Adrenal gland (tissue), 12 donors: ENCODE measurements around the gene ETV5. TPM values are rescaled to one million over a fixed set of nuclear protein-coding genes. Genes with fewer than 3 reads are reported as not detected.
A peak's percentile ranks its signal among the peaks of the same experiment; 100 is the strongest.

Source experiments
- DNase-seq, 7 donors: peaks; one replicate each; pipeline ENCODE4 v3.0.0-alpha.2; 2019 to 2020
- H3K27ac ChIP-seq, 5 donors: fragments of 200-600 bp; sonication (generic) in 4 of 5; 1 replicate in 3 of 5; 2 replicates in 2 of 5; pipeline versions ENCODE4 v1.5.1 to v1.8.0; 2016 to 2020; ENCODE audit warnings: mild to moderate bottlenecking in 1 of 5
- H3K27me3 ChIP-seq: fragments of 200-600 bp; 2 replicates; pipeline ENCODE4 v1.8.0; 2021
- H3K36me3 ChIP-seq, 2 donors: fragments of 200-600 bp; replicated peaks in 1 of 2; 1 replicate in 1 of 2; 2 replicates in 1 of 2; pipeline versions ENCODE4 v1.5.1 to v1.8.0; 2018 to 2022
- H3K4me1 ChIP-seq, 2 donors: fragments of 200-600 bp; replicated peaks in 1 of 2; 1 replicate in 1 of 2; 2 replicates in 1 of 2; pipeline versions ENCODE4 v1.5.1 to v1.8.0; 2018 to 2021
- H3K4me3 ChIP-seq, 4 donors: fragments of 200-600 bp; sonication (generic) in 3 of 4; one replicate each; pipeline ENCODE4 v1.5.1; 2016 to 2018
- H3K9me3 ChIP-seq, 3 donors: fragments of 200-600 bp; sonication (generic) in 1 of 3; replicated peaks in 1 of 3; 1 replicate in 2 of 3; 2 replicates in 1 of 3; pipeline versions ENCODE4 v1.5.1 to v1.8.0; 2016 to 2021
- POLR2A ChIP-seq, 2 donors: fragments of 450-650 bp; IDR thresholded peaks; one replicate each; pipeline ENCODE4 v1.6.1; 2017; ENCODE audit warnings: antibody characterized with exemption in 2 of 2, mild to moderate bottlenecking in 2 of 2, moderate library complexity in 1 of 2
- WGBS, 4 donors: extraction: QIAGEN DNeasy Blood & Tissue Kit in 2 of 4; methylation state at CpG; one replicate each; pipeline versions ENCODE4 v1.1.5 to v1.1.7; 2013 to 2017; 5-methylcytosine and 5-hydroxymethylcytosine counted together
- intact Hi-C, 2 donors: fragments of 100-400 bp; cut with DNase I; formaldehyde crosslinking; loops; one replicate each; pipeline versions ENCODE4 v1.14.1 to v1.15.0; 2022 to 2023
- polyA plus RNA-seq, 3 donors: library from polyadenylated mRNA; stranded (reverse); fragments of 200-250 nt in 2 of 3; fragments of 350-450 nt in 1 of 3; fragmentation: Illumina TruSeq in 1 of 3; extraction: RNeasy Lipid Tissue Mini Kit (QIAGEN cat#74804) in 1 of 3; gene quantifications; one replicate each; pipeline ENCODE4 v1.2.3, GENCODE V29; 2013 to 2014
- total RNA-seq, 9 donors: library from RNA; depleted of rRNA in 4 of 9; stranded (reverse); fragments of >200 nt in 4 of 9; fragments of 120-200 nt in 1 of 9; fragmentation: NEBNext Ultra II Directional in 1 of 9; extraction: Animal tissue kit (Norgen Biotek cat#: 25700) in 1 of 9; gene quantifications; one replicate each; pipeline versions ENCODE4 v1.1.0 to v1.2.4, GENCODE V29; 2013 to 2023
- TF ChIP-seq, protein P1 (sequence below), 6 experiments: fragments of 450-650 bp in 4 of 6; fragments of 200-600 bp in 2 of 6; sonication (generic) in 1 of 6; IDR thresholded peaks; 1 replicate in 5 of 6; 2 replicates in 1 of 6; pipeline versions ENCODE4 v1.5.1 to v1.8.0; 2016 to 2021; ENCODE audit warnings: antibody characterized with exemption in 6 of 6, mild to moderate bottlenecking in 2 of 6, moderate library complexity in 1 of 6
- donor health status: healthy with polysubstance abuse.
- donor health status: Bipolar disorder and iron deficiency.
- donor health status: DM: yes; HTN: yes; CAD: no.
- donor health status: DM: no; HTN: no; CAD: no.
- donor health status: DM: no; HTN: no; CAD: no.
- donor health status: DM: yes; HTN: yes; CAD: no.

The ETV5 gene
- total and polyA plus RNA-seq, 12 donors = 17.2 to 114 (median 63.3) TPM

DNA sequence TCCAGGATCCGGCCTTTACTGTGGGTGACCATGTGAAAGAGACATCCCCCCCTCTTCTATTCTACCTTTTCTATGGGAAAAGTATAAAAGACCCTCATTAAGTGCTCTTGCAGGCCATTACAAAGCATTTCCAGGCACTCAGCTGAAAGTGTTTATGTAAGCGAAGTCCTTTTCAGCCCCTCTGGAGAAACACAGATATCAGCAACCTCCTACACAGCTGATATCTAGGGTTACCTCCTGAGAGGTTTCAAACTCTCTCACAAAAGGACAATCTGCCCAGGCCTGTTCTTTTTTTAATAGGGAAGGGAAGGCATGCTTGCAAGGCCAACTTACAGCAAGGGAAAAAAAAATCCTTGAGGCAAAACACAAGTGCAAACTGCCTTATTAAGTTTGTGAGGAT is 12.6 kb downstream of the ETV5 start:
- H3K4me1 ChIP-seq = peaks cover 28 to 32% of the 10 kb centered on the region in 2 donors
- H3K4me3 ChIP-seq = no peak overlapping the region
- H3K27me3 ChIP-seq = no peaks in the 10 kb centered on the region
- TF ChIP-seq POLR2A (IDR thresholded peaks at IDR 0.05) = no peak
- TF ChIP-seq, protein P1, sequence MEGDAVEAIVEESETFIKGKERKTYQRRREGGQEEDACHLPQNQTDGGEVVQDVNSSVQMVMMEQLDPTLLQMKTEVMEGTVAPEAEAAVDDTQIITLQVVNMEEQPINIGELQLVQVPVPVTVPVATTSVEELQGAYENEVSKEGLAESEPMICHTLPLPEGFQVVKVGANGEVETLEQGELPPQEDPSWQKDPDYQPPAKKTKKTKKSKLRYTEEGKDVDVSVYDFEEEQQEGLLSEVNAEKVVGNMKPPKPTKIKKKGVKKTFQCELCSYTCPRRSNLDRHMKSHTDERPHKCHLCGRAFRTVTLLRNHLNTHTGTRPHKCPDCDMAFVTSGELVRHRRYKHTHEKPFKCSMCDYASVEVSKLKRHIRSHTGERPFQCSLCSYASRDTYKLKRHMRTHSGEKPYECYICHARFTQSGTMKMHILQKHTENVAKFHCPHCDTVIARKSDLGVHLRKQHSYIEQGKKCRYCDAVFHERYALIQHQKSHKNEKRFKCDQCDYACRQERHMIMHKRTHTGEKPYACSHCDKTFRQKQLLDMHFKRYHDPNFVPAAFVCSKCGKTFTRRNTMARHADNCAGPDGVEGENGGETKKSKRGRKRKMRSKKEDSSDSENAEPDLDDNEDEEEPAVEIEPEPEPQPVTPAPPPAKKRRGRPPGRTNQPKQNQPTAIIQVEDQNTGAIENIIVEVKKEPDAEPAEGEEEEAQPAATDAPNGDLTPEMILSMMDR (IDR thresholded peaks at IDR 0.05) = no peak
- no peaks in the 10 kb centered on the region for H3K9me3 ChIP-seq
- DNase-seq = no peak
- 78 to 88% (median 84%) methylated on average over 2 of the region's 2 CpGs for WGBS, 4 donors
- peak overlapping the region in 1 of 5 donors; percentile 54 for H3K27ac ChIP-seq
- H3K36me3 ChIP-seq = peaks cover 0 to 9% of the 10 kb centered on the region in 2 donors
- intact Hi-C loops = no loop called here

GRCh38 chr3:186095561-186096081 is 13.3 kb downstream of the ETV5 start:
- TF ChIP-seq POLR2A (IDR thresholded peaks at IDR 0.05) = no peak
- TF ChIP-seq, protein P1 (IDR thresholded peaks at IDR 0.05) = no peak
- intact Hi-C loops = no loop called here
- peak in 2 of 7 donors; percentile 27 to 38 for DNase-seq

GRCh38 chr3:186094696-186095425 is 14.0 kb downstream of the ETV5 start:
- DNase-seq = no peak
- Histone ChIP-seq H3K4me1 (peaks cover 28 to 31% of the 10 kb centered on the region in 2 donors), H3K9me3 (no peaks in the 10 kb centered on the region), H3K27me3 (no peaks in the 10 kb centered on the region), H3K4me3 (no peak overlapping the region), H3K36me3 (peaks cover 0 to 3% of the 10 kb centered on the region in 2 donors), H3K27ac (peak overlapping the region; percentile 6 to 80 (median 13))
- WGBS, 4 donors = 72 to 90% (median 82%) methylated on average over 7 of the region's 7 CpGs
- intact Hi-C loops = no loop called here
- TF ChIP-seq, protein P1 (IDR thresholded peaks at IDR 0.05) = no peak
- TF ChIP-seq POLR2A (IDR thresholded peaks at IDR 0.05) = no peak

More at GRCh38 chr3:186095561-186096081, 13.3 kb downstream of the ETV5 start:
- H3K9me3 ChIP-seq = no peaks in the 10 kb centered on the region
- H3K27me3 ChIP-seq = no peaks in the 10 kb centered on the region
- H3K36me3 ChIP-seq = peaks cover 0 to 4% of the 10 kb centered on the region in 2 donors
- peaks cover 28 to 32% of the 10 kb centered on the region in 2 donors for H3K4me1 ChIP-seq
- H3K4me3 ChIP-seq = no peak overlapping the region
- peak overlapping the region in 4 of 5 donors; percentile 10 to 80 (median 30) for H3K27ac ChIP-seq
- 63 to 75% (median 67%) methylated on average over 8 of the region's 8 CpGs for WGBS, 4 donors

GRCh38 chr3:186094271-186094670 is 14.6 kb downstream of the ETV5 start:
- peaks cover 24 to 25% of the 10 kb centered on the region in 2 donors for H3K4me1 ChIP-seq
- intact Hi-C loops = no loop called here
- peaks cover 0 to 3% of the 10 kb centered on the region in 2 donors for H3K36me3 ChIP-seq
- no peaks in the 10 kb centered on the region for H3K9me3 ChIP-seq
- TF ChIP-seq POLR2A (IDR thresholded peaks at IDR 0.05) = no peak
- TF ChIP-seq, protein P1 (IDR thresholded peaks at IDR 0.05) = no peak
- peak overlapping the region; percentile 6 to 80 (median 13) for H3K27ac ChIP-seq
- no peak overlapping the region for H3K4me3 ChIP-seq
- no peaks in the 10 kb centered on the region for H3K27me3 ChIP-seq
- no peak for DNase-seq
- 69 to 78% (median 73%) methylated on average over 5 of the region's 5 CpGs for WGBS, 4 donors
